ENCODE measurements around the gene DYNLL2.

DNA sequence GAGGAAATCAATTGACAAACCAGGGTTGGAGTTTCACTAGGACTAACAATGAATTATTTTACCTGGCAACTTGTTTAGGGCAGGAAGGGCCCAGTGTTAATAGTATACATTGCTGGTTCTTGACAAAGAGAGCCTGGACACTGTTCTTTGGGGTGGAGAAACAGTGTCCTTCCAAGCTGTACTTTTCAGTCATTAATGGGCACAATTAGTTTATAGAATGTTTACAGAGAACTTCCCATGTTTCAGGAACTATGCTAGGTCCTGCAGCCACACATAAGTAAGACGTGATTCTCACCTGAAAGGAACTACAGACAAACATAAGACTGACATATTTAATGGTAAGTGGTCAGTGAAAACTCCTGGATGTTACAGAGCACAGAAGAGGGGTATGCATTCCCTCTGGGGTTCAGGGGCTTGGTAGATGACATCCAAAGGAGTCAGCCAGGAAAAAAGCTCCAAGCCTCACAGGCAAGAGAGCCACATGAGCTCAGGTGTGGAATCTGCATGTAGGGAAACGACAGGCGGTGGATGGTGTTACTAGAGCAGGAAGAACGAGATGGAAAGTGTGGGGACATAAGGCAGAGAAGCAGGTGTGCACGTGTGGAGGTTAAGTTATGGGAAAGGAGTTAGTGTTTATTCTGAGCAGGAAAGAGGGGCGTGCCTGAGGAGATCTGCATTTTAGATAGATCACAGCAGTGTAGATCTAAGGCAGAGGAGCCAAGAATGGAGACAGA, 3.8 kb upstream of the DYNLL2 start:
- no peak for TF ChIP-seq EP300 (IDR thresholded peaks at IDR 0.05)
- TF ChIP-seq, protein P1, sequence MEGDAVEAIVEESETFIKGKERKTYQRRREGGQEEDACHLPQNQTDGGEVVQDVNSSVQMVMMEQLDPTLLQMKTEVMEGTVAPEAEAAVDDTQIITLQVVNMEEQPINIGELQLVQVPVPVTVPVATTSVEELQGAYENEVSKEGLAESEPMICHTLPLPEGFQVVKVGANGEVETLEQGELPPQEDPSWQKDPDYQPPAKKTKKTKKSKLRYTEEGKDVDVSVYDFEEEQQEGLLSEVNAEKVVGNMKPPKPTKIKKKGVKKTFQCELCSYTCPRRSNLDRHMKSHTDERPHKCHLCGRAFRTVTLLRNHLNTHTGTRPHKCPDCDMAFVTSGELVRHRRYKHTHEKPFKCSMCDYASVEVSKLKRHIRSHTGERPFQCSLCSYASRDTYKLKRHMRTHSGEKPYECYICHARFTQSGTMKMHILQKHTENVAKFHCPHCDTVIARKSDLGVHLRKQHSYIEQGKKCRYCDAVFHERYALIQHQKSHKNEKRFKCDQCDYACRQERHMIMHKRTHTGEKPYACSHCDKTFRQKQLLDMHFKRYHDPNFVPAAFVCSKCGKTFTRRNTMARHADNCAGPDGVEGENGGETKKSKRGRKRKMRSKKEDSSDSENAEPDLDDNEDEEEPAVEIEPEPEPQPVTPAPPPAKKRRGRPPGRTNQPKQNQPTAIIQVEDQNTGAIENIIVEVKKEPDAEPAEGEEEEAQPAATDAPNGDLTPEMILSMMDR (IDR thresholded peaks at IDR 0.05): no peak
- no peak for TF ChIP-seq POLR2A (IDR thresholded peaks at IDR 0.05)
